Umbilical cord (tissue), 2 donors: Measurements from ENCODE around the gene CBFA2T2. TPM values are rescaled to one million over a fixed set of nuclear protein-coding genes. Genes with fewer than 3 reads are reported as not detected.

Experiments
- DNase-seq: peaks from one replicate; pipeline ENCODE4 v3.0.0-alpha.2; 2015; ENCODE audit warnings: low spot score
- total RNA-seq: library from RNA; depleted of rRNA; stranded (reverse); fragments of >200 nt; gene quantifications from one replicate; pipeline ENCODE4 v1.2.3, GENCODE V29; 2014; ENCODE audit warnings: low replicate concordance; ENCODE audit not compliant: insufficient read depth

Gene CBFA2T2
- total RNA-seq, 1 donor from 2014 or later = 8.2 TPM

- DNase-seq = peak; percentile 61
Measured at GRCh38 chr20:33650753-33651561, 161.1 kb downstream of the CBFA2T2 start.

- DNase-seq = no peak
Measured at GRCh38 chr20:33651562-33652048, 161.7 kb downstream of the CBFA2T2 start.

GRCh38 chr20:33653218-33653899 is 163.5 kb downstream of the CBFA2T2 start:
- peak; percentile 72 for DNase-seq

DNA sequence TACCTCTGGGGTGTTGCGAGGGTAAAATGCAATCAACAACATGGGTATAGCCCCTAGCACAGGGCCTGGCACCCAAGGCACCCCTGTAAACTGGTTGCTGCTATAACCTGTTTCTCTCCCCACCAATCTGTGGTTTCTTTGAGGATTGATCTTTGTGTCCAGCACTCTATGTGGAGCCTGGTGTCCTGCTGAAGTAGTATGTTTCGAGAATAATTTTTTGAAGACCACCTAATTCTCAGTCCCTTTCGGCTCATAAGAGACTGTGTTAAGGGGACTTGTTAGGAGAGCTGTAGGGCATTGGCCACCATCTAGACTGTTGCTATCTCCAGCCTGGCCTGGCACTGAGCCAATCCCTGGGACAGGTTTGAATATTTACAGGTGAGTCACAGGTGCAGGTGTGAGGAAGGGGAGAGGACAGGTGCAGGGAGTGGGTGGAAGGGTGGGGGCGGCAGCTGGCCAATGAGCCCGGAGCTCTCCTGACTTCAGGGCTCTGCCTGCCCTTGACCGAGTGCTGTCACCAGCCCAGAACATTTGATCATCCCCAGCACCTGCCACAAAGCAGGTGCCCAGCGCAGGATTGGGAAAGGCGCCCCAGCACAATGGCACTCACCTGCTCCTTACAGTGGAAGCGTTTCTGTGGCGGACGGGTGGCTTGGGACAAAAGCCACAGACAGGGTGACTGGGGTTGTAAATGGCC is 164.2 kb downstream of the CBFA2T2 start:
- no peak for DNase-seq

DNA sequence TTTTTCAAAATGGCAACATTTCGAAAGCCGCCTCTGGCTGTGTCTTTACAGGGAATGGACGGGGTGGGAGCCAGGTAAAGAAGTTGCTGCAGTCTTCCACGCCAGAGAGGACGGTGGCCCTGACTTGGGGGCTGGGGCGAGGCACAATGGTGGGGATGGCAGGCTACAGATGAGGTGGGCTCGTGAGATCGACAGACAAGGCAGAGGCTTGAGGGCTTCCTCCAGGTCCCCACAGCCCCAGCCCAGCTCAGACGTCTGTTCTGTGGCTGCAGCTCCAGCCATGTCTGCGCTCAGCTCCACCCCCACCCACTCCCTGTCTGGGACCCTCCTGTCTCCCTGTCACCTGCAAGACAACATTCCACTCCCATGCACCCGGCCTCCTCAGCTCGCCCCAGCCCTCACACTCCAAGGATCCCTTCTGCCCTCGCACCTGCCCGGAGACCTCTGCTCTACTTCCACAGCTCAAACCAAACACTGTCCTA is 164.8 kb downstream of the CBFA2T2 start:
- no peak for DNase-seq

DNA sequence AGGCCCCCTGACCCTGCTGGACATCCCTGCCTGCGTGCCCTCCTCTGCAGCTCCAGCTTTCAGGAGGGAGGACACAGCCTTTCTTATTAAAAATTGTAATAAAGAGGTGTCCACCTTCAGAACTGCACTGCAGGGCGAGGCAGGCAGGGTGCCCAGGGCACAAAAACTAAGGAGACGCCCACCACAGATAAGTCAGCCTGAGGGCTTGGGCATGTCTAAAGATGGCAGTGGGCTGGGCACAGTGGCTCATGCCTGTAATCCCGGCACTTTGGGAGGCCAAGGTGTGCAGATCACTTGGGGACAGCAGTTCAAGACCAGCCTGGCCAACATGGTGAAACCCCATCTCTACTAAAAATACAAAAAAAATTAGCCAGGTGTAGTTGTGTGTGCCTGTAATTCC is 165.3 kb downstream of the CBFA2T2 start:
- no peak for DNase-seq

DNA sequence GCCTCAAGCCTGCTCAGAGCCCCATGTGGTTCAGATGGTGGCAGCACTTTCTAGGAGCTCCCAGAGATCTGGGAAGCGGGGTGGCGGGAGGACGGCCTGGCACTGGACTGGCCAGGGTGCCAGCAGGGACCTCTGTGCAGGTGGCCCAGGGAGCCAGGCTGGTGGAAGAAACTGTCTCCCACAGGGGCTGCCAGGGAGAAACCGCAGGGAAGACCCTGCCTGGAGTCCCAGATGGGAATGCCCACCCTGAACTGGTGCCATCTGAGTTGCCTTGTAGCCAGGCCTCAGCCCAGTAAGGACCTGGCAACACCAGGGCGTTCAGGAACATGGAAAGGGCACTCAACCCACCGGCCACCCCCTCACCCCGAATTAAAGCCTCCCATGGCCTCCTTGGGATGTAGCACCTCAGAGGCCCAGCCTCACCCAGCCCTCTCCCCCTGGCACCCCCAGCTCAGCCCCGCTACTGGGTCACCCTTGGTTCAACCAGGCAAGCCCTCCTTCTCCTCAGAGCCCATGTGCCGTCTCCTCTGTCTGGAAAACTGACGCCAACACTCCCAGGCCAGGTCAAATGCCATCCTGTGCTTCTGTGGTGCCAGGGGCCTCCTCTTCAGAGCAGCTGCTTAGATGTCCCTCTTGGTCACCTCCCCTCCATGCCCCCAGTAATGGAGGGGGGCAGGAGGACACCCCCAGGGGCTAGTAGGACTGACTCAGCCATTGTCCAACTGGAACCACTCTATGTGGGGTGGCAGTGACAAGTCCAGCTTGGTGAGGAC is 166.3 kb downstream of the CBFA2T2 start:
- no peak for DNase-seq

- DNase-seq = no peak
Measured at GRCh38 chr20:33656783-33657703, 167.1 kb downstream of the CBFA2T2 start.

DNA sequence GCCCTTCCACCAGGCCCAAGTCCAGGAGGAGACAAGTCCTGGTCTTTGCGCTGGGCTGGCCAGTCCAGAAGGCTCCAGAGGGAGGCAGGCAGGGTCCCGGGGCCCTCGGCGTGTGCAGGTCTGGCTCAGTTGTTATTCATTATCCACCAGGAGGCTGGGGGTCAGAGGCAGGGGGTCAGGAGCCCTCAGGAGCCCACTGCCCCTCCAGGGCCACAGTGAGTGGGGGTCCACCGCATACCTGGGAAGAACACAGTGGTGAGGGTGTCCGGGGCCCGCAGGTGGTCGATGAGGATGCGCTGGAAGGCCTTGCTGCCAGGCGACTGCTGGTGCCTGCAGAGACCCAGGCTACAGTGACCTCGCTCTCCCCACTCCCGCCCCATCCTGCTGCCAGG is 167.8 kb downstream of the CBFA2T2 start:
- DNase-seq = no peak

GRCh38 chr20:33658510-33658909 is 168.6 kb downstream of the CBFA2T2 start:
- DNase-seq = no peak

DNA sequence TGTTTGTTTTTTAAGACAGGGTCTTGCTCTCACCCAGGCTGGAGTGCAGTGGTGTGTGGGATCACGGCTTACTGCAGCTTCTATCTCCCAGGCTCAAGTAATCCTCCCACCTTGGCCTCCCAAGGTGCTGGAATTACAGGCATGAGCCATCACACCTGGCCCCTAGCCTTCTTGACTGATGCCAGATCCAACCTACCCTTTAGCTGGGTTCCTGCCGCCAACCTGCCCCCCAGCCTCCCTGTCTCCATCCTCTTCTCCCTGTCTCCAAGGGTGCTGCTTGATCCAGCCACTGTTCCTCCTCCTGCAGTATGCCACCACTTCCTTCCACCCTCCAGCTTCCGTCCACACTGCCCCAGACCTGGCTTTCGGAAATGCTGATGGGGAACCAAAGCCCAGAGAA is 169.0 kb downstream of the CBFA2T2 start:
- no peak for DNase-seq

- no peak for DNase-seq
Measured at GRCh38 chr20:33659341-33660034, 169.6 kb downstream of the CBFA2T2 start.

GRCh38 chr20:33660035-33660684 is 170.3 kb downstream of the CBFA2T2 start:
- no peak for DNase-seq

- no peak for DNase-seq
Measured at GRCh38 chr20:33660685-33661058, 170.8 kb downstream of the CBFA2T2 start.

DNA sequence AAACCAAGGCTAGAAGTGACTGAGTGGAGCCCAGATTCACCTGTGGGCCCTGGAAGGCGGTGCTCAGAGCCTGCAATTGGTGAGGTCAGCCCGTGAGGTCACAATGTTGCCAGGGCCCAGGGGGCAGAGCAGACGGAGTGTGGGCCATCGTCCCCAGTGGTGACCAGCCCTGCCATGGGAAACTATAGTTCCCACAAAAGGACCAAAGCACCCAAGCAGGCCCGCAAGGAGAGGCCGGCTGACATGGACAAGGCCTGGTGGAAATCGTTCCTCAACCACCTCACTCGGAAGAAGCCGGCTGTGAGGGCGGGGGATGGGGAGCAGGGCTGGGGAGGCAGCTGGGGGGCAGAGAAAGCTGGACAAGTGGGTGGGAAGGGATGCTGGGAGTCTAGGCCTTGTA is 172.3 kb downstream of the CBFA2T2 start, which contains the start of gene C20orf144:
C20orf144 (plus strand) TSS at position 156 of the 400 bp plus-strand sequence; CDS start at position 175, 19 bp downstream.
- DNase-seq = no peak

DNA sequence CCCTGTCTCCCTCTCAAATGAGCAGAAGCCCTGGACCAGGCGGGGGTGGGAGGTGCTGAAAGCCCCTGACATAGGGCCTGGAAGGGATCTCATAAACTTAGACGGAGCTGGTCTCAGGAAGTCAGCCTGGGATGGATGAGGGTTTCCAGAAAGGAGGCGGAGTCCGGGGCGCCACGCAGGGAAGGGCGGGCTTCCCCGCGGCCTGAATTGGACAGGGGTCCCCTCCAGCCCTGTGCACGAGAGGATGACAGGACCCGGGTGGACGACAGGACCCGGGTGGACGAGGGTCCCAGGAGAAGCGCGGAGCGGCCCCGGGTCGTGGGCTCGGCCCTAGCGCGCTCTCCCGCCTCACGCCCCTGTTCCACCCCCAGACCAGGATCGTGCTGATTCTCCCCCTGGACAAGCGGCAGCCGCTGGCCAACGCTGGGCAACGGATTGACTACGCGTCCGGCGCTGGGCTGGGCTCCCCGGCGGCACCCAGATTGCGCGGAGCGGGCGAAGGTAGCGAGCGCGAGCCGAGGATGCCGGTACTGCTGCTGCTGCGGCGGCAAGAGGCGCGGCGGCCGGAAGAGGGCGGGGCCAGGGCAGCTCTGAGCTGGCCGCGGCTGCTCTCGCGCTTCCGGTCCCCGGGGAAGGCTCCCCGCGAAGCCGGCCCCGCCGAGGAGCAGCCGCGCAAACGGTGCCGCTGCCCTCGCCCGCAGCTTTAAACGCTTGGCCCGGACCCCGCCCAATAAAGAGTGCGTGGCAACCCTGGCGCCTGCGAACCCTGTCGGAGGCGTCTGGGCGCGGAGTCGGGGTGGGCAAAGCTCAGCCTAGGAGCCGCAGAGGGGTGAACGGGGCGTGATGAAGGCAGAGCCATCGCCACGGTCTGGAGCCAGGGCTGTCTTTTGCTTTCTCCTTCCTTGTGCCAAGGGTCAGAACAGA is 173.5 kb downstream of the CBFA2T2 start:
- DNase-seq = peak; percentile 88

- no peak for DNase-seq
Measured at GRCh38 chr20:33664085-33664761, 174.3 kb downstream of the CBFA2T2 start.
